Endothelial cell (in vitro differentiated cells): ENCODE measurements around the gene FAM78B. TPM values are rescaled to one million over a fixed set of nuclear protein-coding genes. Genes with fewer than 3 reads are reported as not detected.

ENCODE experiments used
- DNase-seq: peaks from one replicate; pipeline ENCODE4 v3.0.0; 2021; ENCODE audit warnings: low spot score
- H3K27ac Mint-ChIP-seq: one replicate; pipeline ENCODE4 v1.8.0; 2021; ENCODE audit warnings: mixed read lengths, inconsistent platforms; ENCODE audit not compliant: unreplicated experiment
- H3K27me3 Mint-ChIP-seq: one replicate; pipeline ENCODE4 v1.8.0; 2021; ENCODE audit warnings: mild to moderate bottlenecking, moderate library complexity, mixed read lengths, inconsistent platforms; ENCODE audit not compliant: unreplicated experiment
- H3K36me3 Mint-ChIP-seq: one replicate; pipeline ENCODE4 v1.8.0; 2021; ENCODE audit warnings: mild to moderate bottlenecking, low read depth, mixed read lengths, inconsistent platforms; ENCODE audit not compliant: unreplicated experiment
- H3K4me1 Mint-ChIP-seq: one replicate; pipeline ENCODE4 v1.8.0; 2021; ENCODE audit warnings: mild to moderate bottlenecking, mixed read lengths, inconsistent platforms; ENCODE audit not compliant: unreplicated experiment
- H3K4me3 Mint-ChIP-seq: one replicate; pipeline ENCODE4 v1.8.0; 2021; ENCODE audit warnings: mild to moderate bottlenecking, mixed read lengths, inconsistent platforms; ENCODE audit not compliant: unreplicated experiment
- H3K9me3 Mint-ChIP-seq: one replicate; pipeline ENCODE4 v1.8.0; 2021; ENCODE audit warnings: mixed read lengths, inconsistent platforms; ENCODE audit not compliant: unreplicated experiment
- CTCF ChIP-seq: fragments of 200-600 bp; sonication (generic); IDR thresholded peaks from one replicate; pipeline ENCODE4 v1.5.0; 2021; ENCODE audit warnings: antibody characterized with exemption; ENCODE audit not compliant: unreplicated experiment
- total RNA-seq: library from RNA; stranded (reverse); fragmentation: NEBNext Ultra II Directional; extraction: Animal tissue kit (Norgen Biotek cat#: 25700); gene quantifications from one replicate; pipeline ENCODE4 v1.2.1, GENCODE V29; 2021; ENCODE audit not compliant: unreplicated experiment

FAM78B gene
- total RNA-seq, 1 donor from 2014 or later, result 1.3 TPM

- no peak overlapping the region for H3K27ac Mint-ChIP-seq
- TF ChIP-seq CTCF, result no peak
- peaks cover 5% of the 10 kb centered on the region for H3K27me3 Mint-ChIP-seq
- no peak for DNase-seq
- no peak overlapping the region for H3K4me3 Mint-ChIP-seq
- H3K4me1 Mint-ChIP-seq, result no peaks in the 10 kb centered on the region
- no peaks in the 10 kb centered on the region for H3K9me3 Mint-ChIP-seq
- no peaks in the 10 kb centered on the region for H3K36me3 Mint-ChIP-seq
Measured at GRCh38 chr1:166145499-166145898, 21.3 kb downstream of the FAM78B start.

- Mint-ChIP-seq H3K9me3 (no peaks in the 10 kb centered on the region), H3K27ac (no peak overlapping the region), H3K4me3 (no peak overlapping the region), H3K4me1 (no peaks in the 10 kb centered on the region), H3K36me3 (no peaks in the 10 kb centered on the region), H3K27me3 (peaks cover 6% of the 10 kb centered on the region)
- no peak for TF ChIP-seq CTCF
- no peak for DNase-seq
Measured at GRCh38 chr1:166141969-166142368, 24.8 kb downstream of the FAM78B start.

GRCh38 chr1:166140251-166140650, 26.6 kb downstream of the FAM78B start:
- no peak for TF ChIP-seq CTCF
- H3K27me3 Mint-ChIP-seq, result peaks cover 6% of the 10 kb centered on the region
- H3K27ac Mint-ChIP-seq, result no peak overlapping the region
- no peaks in the 10 kb centered on the region for H3K9me3 Mint-ChIP-seq
- no peak overlapping the region for H3K4me3 Mint-ChIP-seq
- H3K36me3 Mint-ChIP-seq, result no peaks in the 10 kb centered on the region
- H3K4me1 Mint-ChIP-seq, result no peaks in the 10 kb centered on the region
- DNase-seq, result no peak

GRCh38 chr1:166139735-166140134, 27.1 kb downstream of the FAM78B start:
- H3K9me3 Mint-ChIP-seq, result no peaks in the 10 kb centered on the region
- no peak overlapping the region for H3K27ac Mint-ChIP-seq
- DNase-seq, result no peak
- no peaks in the 10 kb centered on the region for H3K4me1 Mint-ChIP-seq
- no peak overlapping the region for H3K4me3 Mint-ChIP-seq
- TF ChIP-seq CTCF, result no peak
- no peaks in the 10 kb centered on the region for H3K36me3 Mint-ChIP-seq
- peaks cover 4% of the 10 kb centered on the region for H3K27me3 Mint-ChIP-seq

GRCh38 chr1:166136699-166137401, 30.0 kb downstream of the FAM78B start:
- DNase-seq, result no peak
- Mint-ChIP-seq H3K36me3 (no peaks in the 10 kb centered on the region), H3K4me3 (no peak overlapping the region), H3K9me3 (no peaks in the 10 kb centered on the region), H3K27me3 (peaks cover 3% of the 10 kb centered on the region), H3K4me1 (no peaks in the 10 kb centered on the region), H3K27ac (no peak overlapping the region)
- no peak for TF ChIP-seq CTCF
